ENCODE results near the gene ZBTB9.

ZBTB9 gene

DNA sequence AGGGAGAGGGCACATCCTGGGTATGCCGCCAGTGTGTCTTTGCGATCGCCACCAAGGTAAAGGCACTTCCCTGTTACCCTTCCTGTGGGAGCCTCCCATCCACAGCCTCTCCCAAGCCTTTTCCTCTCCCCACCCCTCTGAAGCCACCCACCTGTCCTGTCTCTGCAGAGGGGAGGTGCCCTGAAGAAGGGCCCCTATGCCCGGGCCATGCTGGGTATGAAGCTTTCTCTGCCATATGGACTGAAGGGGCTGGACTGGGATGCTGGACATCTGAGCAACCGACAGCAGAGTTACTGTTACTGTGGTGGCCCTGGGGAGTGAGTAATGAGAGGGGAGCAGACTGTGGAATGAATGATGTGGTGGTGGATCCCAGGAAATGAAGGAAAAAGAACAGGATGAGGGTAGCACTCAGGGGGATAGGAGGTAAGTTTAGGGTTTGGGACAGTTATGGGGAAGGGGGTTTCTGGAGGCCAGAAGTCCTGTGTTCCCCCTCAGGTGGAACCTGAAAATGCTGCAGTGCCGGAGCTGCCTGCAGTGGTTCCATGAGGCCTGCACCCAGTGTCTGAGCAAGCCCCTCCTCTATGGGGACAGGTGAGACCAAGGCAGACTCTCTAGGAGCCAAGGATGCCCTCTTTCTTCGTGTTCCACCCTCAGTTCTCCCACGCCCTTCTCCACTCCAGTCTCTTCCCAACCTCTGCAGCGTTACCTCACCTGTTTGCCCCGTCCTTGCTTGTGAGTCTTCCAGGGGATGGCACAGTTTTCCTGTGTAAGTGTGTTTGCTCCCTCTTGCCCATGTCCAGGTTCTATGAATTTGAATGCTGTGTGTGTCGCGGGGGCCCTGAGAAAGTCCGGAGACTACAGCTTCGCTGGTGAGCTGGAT is 40.9 kb upstream of the ZBTB9 start:
- Histone ChIP-seq H3K27ac (ENCODE audit: low read depth, low read length, poor library complexity, severe bottlenecking) (peak overlapping the region; percentile 65), H3K9me2 (ENCODE audit: low read depth, low read length) (no peaks in the 10 kb centered on the region), H3K9me3 (ENCODE audit: low read length) (no peaks in the 10 kb centered on the region), H3F3A (ENCODE audit: insufficient read depth, low read length) (peaks cover 6% of the 10 kb centered on the region; the same call in 1 of the 2 replicates), H3K27me3 (ENCODE audit: insufficient read depth, low read length) (no peaks in the 10 kb centered on the region), H3K79me2 (ENCODE audit: insufficient read depth, low read length) (0 out of 2 replicates have a peak, but pooled peaks cover 5% of the 10 kb centered on the region), H3K36me3 (ENCODE audit: insufficient read depth, low read length) (peaks cover 10% of the 10 kb centered on the region; the same call in 1 of the 2 replicates), H3K4me2 (ENCODE audit: low read length) (no peak overlapping the region), H3K4me1 (ENCODE audit: insufficient read depth, low read length, severe bottlenecking) (peaks cover 56% of the 10 kb centered on the region), H3K4me3 (ENCODE audit: low read depth, low read length, poor library complexity, severe bottlenecking) (no peak overlapping the region), H4K20me1 (ENCODE audit: insufficient read depth, low read length) (no peaks in the 10 kb centered on the region), H2AFZ (ENCODE audit: low read length) (no peak overlapping the region), H3K9ac (ENCODE audit: low read length) (no peak overlapping the region)
- no peak for TF ChIP-seq EZH2 (IDR thresholded peaks at IDR 0.05; ENCODE audit: borderline replicate concordance, low read length)

DNA sequence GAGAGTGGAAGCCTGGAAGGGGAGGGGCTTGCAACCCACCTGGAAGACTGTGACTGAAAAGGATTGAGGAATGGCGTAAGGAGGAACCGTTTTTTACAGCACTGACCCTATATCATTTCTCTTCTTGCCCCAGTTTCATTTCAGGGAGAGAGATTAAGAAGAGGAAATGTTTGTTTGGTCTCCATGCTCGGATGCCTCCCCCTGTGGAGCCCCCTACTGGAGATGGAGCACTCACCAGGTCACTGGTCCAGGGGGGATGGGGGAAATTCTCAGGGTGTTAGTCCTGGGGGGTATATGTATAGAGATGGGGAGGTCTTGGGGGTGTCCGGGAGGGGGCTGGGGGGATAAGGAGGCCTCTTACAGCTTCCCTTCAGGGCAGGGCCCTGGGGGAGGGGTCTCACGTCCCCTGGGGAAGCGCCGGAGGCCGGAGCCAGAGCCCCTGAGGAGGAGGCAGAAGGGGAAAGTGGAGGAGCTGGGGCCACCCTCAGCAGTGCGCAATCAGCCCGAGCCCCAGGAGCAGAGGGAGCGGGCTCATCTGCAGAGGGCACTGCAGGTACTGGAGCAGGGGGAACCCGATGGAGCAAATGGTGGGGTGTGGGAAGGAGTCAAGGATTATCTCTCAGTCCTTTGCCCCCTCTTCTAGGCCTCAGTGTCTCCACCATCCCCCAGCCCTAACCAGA is 39.6 kb upstream of the ZBTB9 start:
- 0 out of 2 replicates have a peak, but pooled peaks cover 5% of the 10 kb centered on the region for H3K79me2 ChIP-seq (ENCODE audit: insufficient read depth, low read length)

DNA sequence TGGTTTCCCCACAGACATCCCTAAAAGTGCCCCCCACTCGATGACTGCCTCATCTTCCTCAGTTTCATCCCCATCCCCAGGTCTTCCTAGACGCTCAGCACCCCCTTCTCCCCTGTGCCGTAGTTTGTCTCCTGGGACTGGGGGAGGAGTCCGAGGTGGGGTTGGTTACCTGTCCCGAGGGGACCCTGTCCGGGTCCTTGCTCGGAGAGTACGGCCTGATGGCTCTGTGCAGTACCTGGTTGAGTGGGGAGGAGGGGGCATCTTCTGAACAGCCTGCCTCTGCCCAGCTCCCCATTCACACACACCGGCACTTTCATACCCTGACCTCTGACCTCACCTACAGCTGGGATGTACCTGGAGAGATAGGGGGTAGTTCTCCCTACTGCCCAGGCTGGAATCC is 38.5 kb upstream of the ZBTB9 start:
- Histone ChIP-seq H3K4me3 (ENCODE audit: low read depth, low read length, poor library complexity, severe bottlenecking) (peak overlapping the region; percentile 75), H3K79me2 (ENCODE audit: insufficient read depth, low read length) (0 out of 2 replicates have a peak, but pooled peaks cover 5% of the 10 kb centered on the region), H3K4me1 (ENCODE audit: insufficient read depth, low read length, severe bottlenecking) (peaks cover 59% of the 10 kb centered on the region), H3K9me3 (ENCODE audit: low read length) (no peaks in the 10 kb centered on the region), H3K27ac (ENCODE audit: low read depth, low read length, poor library complexity, severe bottlenecking) (peak overlapping the region; percentile 2), H3K36me3 (ENCODE audit: insufficient read depth, low read length) (peaks cover 8% of the 10 kb centered on the region; the same call in 1 of the 2 replicates), H3K9ac (ENCODE audit: low read length) (peak overlapping the region; percentile 83; the same call in 1 of the 2 replicates), H2AFZ (ENCODE audit: low read length) (no peak overlapping the region), H3F3A (ENCODE audit: insufficient read depth, low read length) (no peaks in the 10 kb centered on the region), H3K4me2 (ENCODE audit: low read length) (peak overlapping the region; percentile 79), H3K9me2 (ENCODE audit: low read depth, low read length) (no peaks in the 10 kb centered on the region), H3K27me3 (ENCODE audit: insufficient read depth, low read length) (no peaks in the 10 kb centered on the region), H4K20me1 (ENCODE audit: insufficient read depth, low read length) (no peaks in the 10 kb centered on the region)
- TF ChIP-seq, protein P1, sequence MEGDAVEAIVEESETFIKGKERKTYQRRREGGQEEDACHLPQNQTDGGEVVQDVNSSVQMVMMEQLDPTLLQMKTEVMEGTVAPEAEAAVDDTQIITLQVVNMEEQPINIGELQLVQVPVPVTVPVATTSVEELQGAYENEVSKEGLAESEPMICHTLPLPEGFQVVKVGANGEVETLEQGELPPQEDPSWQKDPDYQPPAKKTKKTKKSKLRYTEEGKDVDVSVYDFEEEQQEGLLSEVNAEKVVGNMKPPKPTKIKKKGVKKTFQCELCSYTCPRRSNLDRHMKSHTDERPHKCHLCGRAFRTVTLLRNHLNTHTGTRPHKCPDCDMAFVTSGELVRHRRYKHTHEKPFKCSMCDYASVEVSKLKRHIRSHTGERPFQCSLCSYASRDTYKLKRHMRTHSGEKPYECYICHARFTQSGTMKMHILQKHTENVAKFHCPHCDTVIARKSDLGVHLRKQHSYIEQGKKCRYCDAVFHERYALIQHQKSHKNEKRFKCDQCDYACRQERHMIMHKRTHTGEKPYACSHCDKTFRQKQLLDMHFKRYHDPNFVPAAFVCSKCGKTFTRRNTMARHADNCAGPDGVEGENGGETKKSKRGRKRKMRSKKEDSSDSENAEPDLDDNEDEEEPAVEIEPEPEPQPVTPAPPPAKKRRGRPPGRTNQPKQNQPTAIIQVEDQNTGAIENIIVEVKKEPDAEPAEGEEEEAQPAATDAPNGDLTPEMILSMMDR (IDR thresholded peaks at IDR 0.05; ENCODE audit: low read length) = no peak
- no peak for TF ChIP-seq EZH2 (IDR thresholded peaks at IDR 0.05; ENCODE audit: borderline replicate concordance, low read length)

More for the DNA sequence above, 39.6 kb upstream of the ZBTB9 start:
- Histone ChIP-seq H4K20me1 (ENCODE audit: insufficient read depth, low read length) (no peaks in the 10 kb centered on the region), H3K27me3 (ENCODE audit: insufficient read depth, low read length) (no peaks in the 10 kb centered on the region), H3K9me3 (ENCODE audit: low read length) (no peaks in the 10 kb centered on the region), H3K9ac (ENCODE audit: low read length) (peak overlapping the region; percentile 16; the same call in 1 of the 2 replicates), H3K36me3 (ENCODE audit: insufficient read depth, low read length) (peaks cover 8% of the 10 kb centered on the region; the same call in 1 of the 2 replicates), H3K9me2 (ENCODE audit: low read depth, low read length) (no peaks in the 10 kb centered on the region), H3K4me3 (ENCODE audit: low read depth, low read length, poor library complexity, severe bottlenecking) (peak overlapping the region; percentile 75), H3K4me2 (ENCODE audit: low read length) (peak overlapping the region; percentile 79; the same call in 1 of the 2 replicates), H2AFZ (ENCODE audit: low read length) (no peak overlapping the region), H3K4me1 (ENCODE audit: insufficient read depth, low read length, severe bottlenecking) (peaks cover 61% of the 10 kb centered on the region), H3K27ac (ENCODE audit: low read depth, low read length, poor library complexity, severe bottlenecking) (peak overlapping the region; percentile 65), H3F3A (ENCODE audit: insufficient read depth, low read length) (no peaks in the 10 kb centered on the region; the same call in 1 of the 2 replicates)
- TF ChIP-seq, protein P1 (IDR thresholded peaks at IDR 0.05; ENCODE audit: low read length) = peak; percentile 82
- TF ChIP-seq EZH2 (IDR thresholded peaks at IDR 0.05; ENCODE audit: borderline replicate concordance, low read length) = no peak

Measured in OCI-LY1 (cell line).